Naive thymus-derived CD8-positive, alpha-beta T cell (primary cell): ENCODE data around the gene CHSY1. TPM values are rescaled to one million over a fixed set of nuclear protein-coding genes. Genes with fewer than 3 reads are reported as not detected.

Experiments used
- ATAC-seq, 2 donors: fragments of 150-1000 bp; cut with Tn5 transposase in 1 of 2; sonication (Bioruptor Pico), chemical (Tn5 transposase) in 1 of 2; 1 replicate in 1 of 2; 2 replicates in 1 of 2; pipeline ENCODE4 v1.10.0; 2021; ENCODE audit warnings: mild to moderate bottlenecking in 2 of 2, moderate library complexity in 2 of 2
- POLR2A ChIA-PET: fragments of 350-600 bp; sonication (Branson Sonifier 250); formaldehyde crosslinking; loops from one replicate; lab custom pipeline; 2021; ENCODE audit warnings: antibody characterized with exemption; lab: Charles Lee
- DNase-seq, 10 donors: peaks; one replicate each; pipeline versions ENCODE4 v3.0.0 to v3.0.0-alpha.2; 2020 to 2022
- H3K27ac Mint-ChIP-seq, 10 donors: one replicate each; pipeline ENCODE4 v1.8.0; 2020 to 2022; ENCODE audit warnings: mild to moderate bottlenecking in 10 of 10, mixed read lengths in 10 of 10, moderate library complexity in 4 of 10, inconsistent platforms in 1 of 10
- H3K27me3 Mint-ChIP-seq, 5 donors: one replicate each; pipeline ENCODE4 v1.8.0; 2021 to 2022; ENCODE audit warnings: mixed read lengths in 5 of 5
- H3K36me3 Mint-ChIP-seq, 3 donors: one replicate each; pipeline ENCODE4 v1.8.0; 2020 to 2022; ENCODE audit warnings: mixed read lengths in 3 of 3, mild to moderate bottlenecking in 2 of 3, inconsistent platforms in 1 of 3
- H3K4me1 Mint-ChIP-seq, 4 donors: one replicate each; pipeline ENCODE4 v1.8.0; 2021 to 2022; ENCODE audit warnings: mixed read lengths in 4 of 4
- H3K4me3 Mint-ChIP-seq, 10 donors: one replicate each; pipeline ENCODE4 v1.8.0; 2020 to 2022; ENCODE audit warnings: mild to moderate bottlenecking in 10 of 10, mixed read lengths in 10 of 10, moderate library complexity in 6 of 10, inconsistent platforms in 1 of 10
- H3K9me3 Mint-ChIP-seq, 9 donors: one replicate each; pipeline ENCODE4 v1.8.0; 2020 to 2022; ENCODE audit warnings: mixed read lengths in 9 of 9, mild to moderate bottlenecking in 3 of 9, inconsistent platforms in 1 of 9, moderate library complexity in 1 of 9
- polyA plus RNA-seq, 3 donors: library from polyadenylated mRNA; unstranded; fragments of 300-500 nt; fragmentation: Illumina TruSeq; gene quantifications; one replicate each; pipeline ENCODE4 v1.2.3, GENCODE V29; 2021
- total RNA-seq, 8 experiments: library from RNA in 2 of 8; stranded (reverse) in 2 of 8; gene quantifications; one replicate each; pipeline ENCODE4 v1.2.3 and lab custom pipeline; 2021 to 2026

CHSY1 gene
- total and polyA plus RNA-seq, 5 experiments from 2014 or later = 0.96 to 12.9 (median 1.7) TPM

DNA sequence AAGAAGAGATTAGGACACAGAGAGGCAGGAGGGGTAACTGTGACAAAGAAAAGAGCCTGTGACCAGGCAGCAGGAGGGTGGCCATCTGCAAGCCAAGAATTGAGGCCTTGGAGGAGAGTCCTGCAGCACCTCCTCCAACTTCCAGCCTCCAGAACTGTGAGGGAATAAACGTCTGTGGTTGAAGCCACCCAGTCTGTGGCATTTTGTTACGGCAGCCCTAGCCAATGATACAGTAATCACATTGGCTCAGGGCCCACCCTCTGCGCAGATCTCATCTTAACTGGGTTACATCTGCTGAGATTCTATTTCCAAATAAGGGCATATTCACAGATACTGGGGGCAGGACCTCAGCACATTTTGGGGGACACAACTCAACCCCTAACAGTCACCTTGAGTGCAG, 14.2 kb upstream of the CHSY1 start:
- ATAC-seq = no peak
- no peak overlapping the region for H3K4me3 Mint-ChIP-seq
- peaks cover 0 to 2% (median 0%) of the 10 kb centered on the region in 5 donors for H3K27me3 Mint-ChIP-seq
- POLR2A ChIA-PET = no interaction called here
- peaks cover 0 to 2% (median 0%) of the 10 kb centered on the region in 4 donors for H3K4me1 Mint-ChIP-seq
- H3K36me3 Mint-ChIP-seq = peaks cover 0 to 18% (median 3%) of the 10 kb centered on the region in 3 donors
- peak overlapping the region in 3 of 10 donors; percentile 29 to 66 (median 43) for H3K27ac Mint-ChIP-seq
- DNase-seq = no peak
- H3K9me3 Mint-ChIP-seq = no peaks in the 10 kb centered on the region

DNA sequence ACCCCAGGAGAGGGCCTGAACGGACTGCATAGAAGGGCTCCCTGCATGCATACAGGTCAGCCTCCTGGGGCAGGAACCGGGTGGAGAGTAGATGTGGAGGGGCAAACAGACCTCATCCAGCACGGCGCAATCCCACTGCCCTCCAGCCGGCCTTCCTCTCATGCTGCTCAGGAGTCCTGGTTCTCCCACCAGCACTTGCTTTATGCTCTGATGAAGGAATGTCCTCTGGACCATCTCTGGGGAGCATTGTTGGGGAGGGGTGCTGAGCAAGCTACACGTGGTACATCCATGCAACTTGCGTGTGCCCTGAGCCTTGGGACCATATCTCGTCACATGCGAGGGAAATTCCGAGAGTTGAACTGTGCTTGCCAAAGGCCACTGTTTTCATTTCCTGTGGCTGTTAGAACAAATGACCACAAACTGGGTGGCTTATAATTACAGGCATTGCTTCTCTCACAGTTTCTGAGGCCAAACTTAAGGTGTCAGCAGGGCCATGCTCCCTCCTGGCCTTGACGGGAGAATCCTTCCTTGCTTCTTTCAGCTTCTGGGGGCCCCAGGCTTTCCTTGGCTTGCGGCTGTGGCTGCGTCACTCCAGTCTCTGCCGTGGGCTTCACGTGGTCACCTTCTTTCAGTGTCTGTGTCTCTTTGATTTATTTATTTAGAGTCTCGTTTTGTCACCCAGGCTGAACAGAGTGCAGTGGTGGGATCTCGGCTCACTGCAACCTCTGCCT, 13.2 kb upstream of the CHSY1 start:
- peak overlapping the region in 2 of 10 donors; percentile 43 to 66 for H3K27ac Mint-ChIP-seq

DNA sequence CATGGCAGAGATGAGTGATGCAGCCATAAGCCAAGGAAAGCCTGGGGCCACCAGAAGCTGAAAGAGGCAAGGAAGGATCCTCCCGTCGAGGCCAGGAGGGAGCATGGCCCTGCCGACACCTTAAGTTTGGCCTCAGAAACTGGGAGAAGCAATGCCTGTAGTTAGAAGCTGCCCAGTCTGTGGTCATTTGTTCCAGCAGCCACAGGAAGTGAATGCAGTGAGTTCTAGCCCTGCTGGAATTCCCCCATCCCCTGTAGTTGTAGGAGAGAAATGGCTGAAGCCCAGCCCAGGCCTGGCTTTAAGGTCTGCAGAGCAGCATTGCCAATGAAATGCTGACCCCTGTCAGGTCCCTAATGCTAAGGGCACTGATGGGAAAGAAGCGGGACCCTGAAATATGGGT, 12.2 kb upstream of the CHSY1 start:
- POLR2A ChIA-PET = no interaction called here
- H3K4me3 Mint-ChIP-seq = no peak overlapping the region
- H3K4me1 Mint-ChIP-seq = peaks cover 0 to 2% (median 0%) of the 10 kb centered on the region in 4 donors
- DNase-seq = no peak
- no peak overlapping the region for H3K27ac Mint-ChIP-seq
- H3K36me3 Mint-ChIP-seq = peaks cover 0 to 3% (median 0%) of the 10 kb centered on the region in 3 donors
- H3K9me3 Mint-ChIP-seq = no peaks in the 10 kb centered on the region
- peaks cover 0 to 12% (median 3%) of the 10 kb centered on the region in 5 donors for H3K27me3 Mint-ChIP-seq
- ATAC-seq = no peak

More for the DNA sequence above, 13.2 kb upstream of the CHSY1 start:
- Mint-ChIP-seq H3K36me3 (peaks cover 0 to 14% (median 0%) of the 10 kb centered on the region in 3 donors), H3K9me3 (no peaks in the 10 kb centered on the region), H3K4me1 (peaks cover 0 to 2% (median 0%) of the 10 kb centered on the region in 4 donors), H3K27me3 (peaks cover 0 to 4% (median 0%) of the 10 kb centered on the region in 5 donors), H3K4me3 (no peak overlapping the region)
- ATAC-seq (no peak), DNase-seq (no peak)
- POLR2A ChIA-PET = interaction anchor here (0.9 kb wide), 1 partner anchor 150 kb away, joined by 4 read pairs; no protein-coding TSS in a partner anchor

DNA sequence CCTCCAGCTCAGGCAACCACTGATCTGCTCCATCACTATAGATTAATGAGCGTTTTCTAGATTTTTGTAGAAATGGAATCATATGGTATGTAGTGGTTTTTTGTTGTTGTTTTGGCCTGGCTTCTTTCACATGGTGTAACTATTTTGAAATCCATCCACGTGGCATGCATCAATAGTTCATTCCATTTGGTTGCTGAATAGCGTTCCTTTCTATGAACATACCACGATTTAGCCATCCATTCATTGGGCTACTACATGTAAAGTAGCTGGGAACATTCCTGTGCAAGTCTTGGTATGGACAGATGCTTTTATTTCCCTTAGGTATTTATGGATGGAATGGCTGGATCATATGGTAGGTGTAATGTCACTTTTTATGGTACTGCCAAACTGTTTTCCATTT, 10.7 kb upstream of the CHSY1 start:
- peaks cover 2 to 5% (median 3%) of the 10 kb centered on the region in 4 donors for H3K4me1 Mint-ChIP-seq
- POLR2A ChIA-PET = no interaction called here

DNA sequence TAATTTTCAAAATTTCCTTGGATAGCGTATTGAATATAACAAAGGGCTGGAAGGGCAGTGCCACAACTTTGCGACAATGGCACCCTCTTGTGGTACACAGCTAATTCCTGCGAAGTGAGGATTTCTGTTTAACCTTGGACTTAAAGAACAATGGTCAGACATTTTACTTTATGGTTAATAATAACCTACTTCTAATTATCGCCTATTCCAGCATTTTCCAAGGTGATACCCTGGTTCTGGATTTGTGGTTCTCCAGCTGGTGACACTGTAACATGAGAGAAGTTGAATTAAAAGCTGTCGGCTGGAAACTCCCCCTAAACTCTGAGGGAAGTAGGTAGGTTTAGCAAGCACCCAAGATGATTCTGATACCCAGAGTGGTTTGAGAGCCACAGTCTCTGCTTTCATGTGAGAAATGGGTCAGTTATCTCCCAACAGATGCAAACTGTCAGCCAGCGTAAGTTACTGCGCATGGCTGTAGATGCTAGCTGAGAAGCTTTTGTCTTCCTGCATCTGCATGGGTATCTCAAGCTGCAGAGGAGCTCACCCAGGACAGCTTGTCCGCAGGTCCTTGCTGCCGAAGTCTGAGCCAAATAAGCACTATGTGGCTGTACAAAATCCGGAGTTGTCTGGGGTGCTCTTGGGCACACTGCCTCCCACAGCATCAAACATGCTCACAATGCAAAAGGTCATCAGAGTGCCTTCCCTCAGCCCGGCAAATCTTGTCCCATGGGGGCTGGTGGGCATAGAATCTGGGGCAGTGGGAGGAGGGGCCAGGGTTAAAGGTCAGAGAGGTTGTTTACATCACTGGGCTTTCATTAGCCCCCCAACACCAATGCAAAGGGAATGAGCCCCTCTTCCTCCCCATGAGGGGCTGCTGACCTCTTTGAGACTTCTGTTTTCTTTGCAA, 6.6 kb upstream of the CHSY1 start:
- peak overlapping the region in 1 of 10 donors; percentile 9 for H3K27ac Mint-ChIP-seq
- DNase-seq (peak; percentile 25 to 71 (median 51)), ATAC-seq (peak; percentile 53 to 76)
- no peaks in the 10 kb centered on the region for H3K9me3 Mint-ChIP-seq
- peaks cover 2 to 5% (median 4%) of the 10 kb centered on the region in 4 donors for H3K4me1 Mint-ChIP-seq
- no peaks in the 10 kb centered on the region for H3K36me3 Mint-ChIP-seq
- no peak overlapping the region for H3K4me3 Mint-ChIP-seq
- POLR2A ChIA-PET = interaction anchor here (0.5 to 1.6 kb wide), 4 partner anchors 168 to 243 kb away, joined by 3 to 5 read pairs (median 4); no protein-coding TSS in a partner anchor
- peaks cover 0 to 13% (median 6%) of the 10 kb centered on the region in 5 donors for H3K27me3 Mint-ChIP-seq

More for the DNA sequence above, 10.7 kb upstream of the CHSY1 start:
- Mint-ChIP-seq H3K4me3 (no peak overlapping the region), H3K36me3 (no peaks in the 10 kb centered on the region), H3K27ac (no peak overlapping the region), H3K27me3 (peaks cover 0 to 13% (median 6%) of the 10 kb centered on the region in 5 donors), H3K9me3 (no peaks in the 10 kb centered on the region)
- ATAC-seq = no peak
- DNase-seq = no peak

DNA sequence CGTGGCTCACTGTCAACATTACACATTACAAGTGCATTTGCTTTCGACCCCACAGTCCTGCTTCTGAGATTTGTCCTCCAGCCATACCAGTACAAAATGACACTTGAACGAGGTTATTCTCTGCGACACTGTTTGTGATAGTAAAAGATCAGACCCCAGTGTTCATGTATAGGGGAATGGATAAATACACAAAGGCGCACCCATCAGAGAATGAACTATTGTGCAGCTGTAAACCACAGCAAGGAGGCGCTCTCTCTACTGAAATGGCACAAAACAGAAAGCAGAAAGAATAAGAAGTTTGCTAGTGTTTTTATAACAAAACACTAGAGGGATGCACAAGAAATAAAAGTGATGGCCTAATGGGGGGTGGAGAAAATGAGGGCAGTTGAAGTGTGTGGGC, 4.9 kb upstream of the CHSY1 start:
- no peak for ATAC-seq
- Mint-ChIP-seq H3K27me3 (peaks cover 0 to 13% (median 3%) of the 10 kb centered on the region in 5 donors), H3K4me3 (no peak overlapping the region), H3K27ac (no peak overlapping the region), H3K4me1 (peaks cover 3 to 13% (median 11%) of the 10 kb centered on the region in 4 donors), H3K36me3 (no peaks in the 10 kb centered on the region), H3K9me3 (no peaks in the 10 kb centered on the region)
- POLR2A ChIA-PET = no interaction called here
- DNase-seq = no peak

DNA sequence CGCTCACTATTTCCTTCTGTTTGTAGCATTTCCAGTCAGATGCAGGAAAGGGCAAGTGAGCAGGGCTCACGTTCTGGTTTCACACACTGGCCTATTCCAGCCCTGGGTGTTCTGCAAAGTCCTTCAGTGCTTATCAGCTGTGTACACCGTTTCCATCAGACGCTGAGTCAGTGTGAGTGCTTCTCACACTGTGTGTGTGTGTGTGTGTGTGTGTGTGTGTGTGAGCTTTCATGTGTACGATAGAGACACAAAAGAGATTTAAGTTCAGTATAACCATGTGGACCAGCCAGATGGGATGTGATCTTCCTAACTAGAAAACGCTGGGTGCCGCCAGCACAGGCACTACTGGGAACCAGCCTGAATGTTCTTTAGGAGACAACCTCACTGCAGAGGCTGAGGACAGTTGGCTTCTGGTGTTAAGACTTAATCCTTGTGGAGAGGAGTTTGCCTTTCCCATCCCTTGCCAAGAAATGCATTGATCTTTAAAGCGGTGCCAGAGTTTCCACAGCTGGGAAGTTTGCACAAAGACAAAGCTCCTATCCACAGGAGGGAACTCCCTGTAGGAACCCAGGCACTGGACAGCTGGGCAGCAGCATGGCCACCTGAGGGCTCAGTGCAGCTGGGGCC, 3.9 kb upstream of the CHSY1 start:
- Mint-ChIP-seq H3K4me3 (no peak overlapping the region), H3K4me1 (peaks cover 3 to 14% (median 11%) of the 10 kb centered on the region in 4 donors), H3K36me3 (no peaks in the 10 kb centered on the region), H3K27ac (no peak overlapping the region), H3K9me3 (no peaks in the 10 kb centered on the region), H3K27me3 (peaks cover 0 to 11% (median 3%) of the 10 kb centered on the region in 5 donors)
- POLR2A ChIA-PET = no interaction called here
- ATAC-seq (no peak), DNase-seq (no peak)

DNA sequence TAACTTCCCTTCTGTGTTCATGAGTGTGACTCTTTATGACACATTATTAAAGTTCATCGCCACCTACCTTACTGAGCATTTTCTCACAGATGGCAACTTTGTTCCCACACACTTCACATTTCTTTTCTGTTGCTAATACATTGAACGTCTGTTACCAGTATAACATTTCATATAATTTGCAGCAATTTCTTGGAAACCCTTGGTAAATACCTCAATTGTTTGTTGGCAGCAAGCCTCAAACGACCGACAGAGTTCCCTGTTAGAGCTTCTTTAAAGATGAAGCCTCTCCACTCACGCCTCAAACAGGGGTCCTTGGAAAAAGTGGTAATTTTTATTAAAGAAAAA, 3.2 kb upstream of the CHSY1 start:
- no peak for ATAC-seq
- peaks cover 0 to 3% (median 0%) of the 10 kb centered on the region in 3 donors for H3K36me3 Mint-ChIP-seq
- no peak for DNase-seq
- H3K4me1 Mint-ChIP-seq = peaks cover 9 to 21% (median 19%) of the 10 kb centered on the region in 4 donors
- no peak overlapping the region for H3K27ac Mint-ChIP-seq
- no peak overlapping the region for H3K4me3 Mint-ChIP-seq
- no peaks in the 10 kb centered on the region for H3K9me3 Mint-ChIP-seq
- peaks cover 0 to 8% (median 2%) of the 10 kb centered on the region in 5 donors for H3K27me3 Mint-ChIP-seq
- POLR2A ChIA-PET = no interaction called here

DNA sequence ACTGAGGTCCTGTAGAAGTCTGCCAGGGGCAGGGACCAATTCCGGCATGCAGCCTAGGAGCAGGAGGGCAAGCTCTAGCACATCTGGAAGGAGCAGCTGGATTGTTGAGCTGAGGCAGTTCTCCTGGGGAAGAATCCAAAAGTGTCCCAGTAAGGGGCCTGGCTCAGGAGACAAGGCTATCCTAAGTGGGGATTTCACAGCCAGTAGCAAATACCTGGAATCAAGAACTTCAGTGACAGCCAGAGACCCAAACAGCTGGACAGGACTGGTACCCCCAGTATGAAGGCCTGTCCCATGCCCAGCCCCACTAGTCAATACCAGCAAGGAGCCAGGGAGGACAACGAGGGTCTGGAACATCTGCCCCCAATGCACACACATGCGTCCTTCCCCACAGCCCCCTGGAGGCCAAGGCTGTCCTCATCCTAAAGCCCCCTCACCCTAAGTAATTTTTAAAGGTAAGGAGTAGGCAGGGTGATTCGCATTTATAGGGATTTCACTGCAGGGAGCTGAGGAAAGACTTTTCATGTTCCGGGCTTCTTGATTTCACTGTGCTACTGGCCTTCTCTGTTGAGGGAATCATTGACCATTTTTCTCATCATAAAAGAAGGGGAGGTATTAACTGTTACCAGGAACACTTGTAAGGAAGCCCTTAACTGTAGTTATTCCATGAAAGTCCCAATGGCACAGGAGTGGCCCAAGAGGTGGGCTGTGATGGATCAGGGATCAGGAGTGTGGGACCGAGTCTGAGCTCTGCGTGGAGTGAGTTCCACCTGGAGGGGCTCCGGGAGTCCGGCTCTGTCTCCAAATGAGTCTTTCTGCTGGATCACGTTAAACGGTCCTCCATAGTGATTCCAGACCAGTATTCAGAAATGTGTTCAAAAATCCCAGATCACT, 2.6 kb upstream of the CHSY1 start:
- Mint-ChIP-seq H3K27me3 (peaks cover 0 to 5% (median 2%) of the 10 kb centered on the region in 5 donors), H3K4me3 (no peak overlapping the region), H3K27ac (no peak overlapping the region), H3K4me1 (peaks cover 11 to 27% (median 25%) of the 10 kb centered on the region in 4 donors), H3K9me3 (no peaks in the 10 kb centered on the region), H3K36me3 (peaks cover 0 to 5% (median 0%) of the 10 kb centered on the region in 3 donors)
- DNase-seq (no peak), ATAC-seq (no peak)
- POLR2A ChIA-PET = interaction anchor here (4.3 kb wide), 1 partner anchor 12 kb away, joined by 33 read pairs; no protein-coding TSS in a partner anchor

DNA sequence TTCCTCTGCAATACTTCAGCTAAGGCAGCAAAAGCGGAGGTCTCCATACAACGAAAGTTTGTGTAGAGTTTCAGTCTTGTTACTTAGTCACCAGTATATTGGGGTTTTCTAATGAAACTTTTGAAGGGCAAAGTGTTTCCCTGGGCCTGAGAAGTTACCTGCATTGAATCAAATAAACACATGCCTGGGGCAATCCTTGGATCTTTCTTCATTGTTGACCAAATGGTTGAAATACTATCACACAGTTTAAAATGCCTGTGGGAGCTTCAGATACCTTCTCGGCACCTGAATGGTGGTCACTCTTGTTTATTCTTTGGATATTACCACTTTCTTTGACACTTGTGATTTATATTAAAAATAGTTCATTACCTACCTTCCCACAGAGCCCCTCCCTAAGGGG, 988 bp upstream of the CHSY1 start:
- Mint-ChIP-seq H3K9me3 (no peaks in the 10 kb centered on the region), H3K4me1 (peaks cover 10 to 39% (median 31%) of the 10 kb centered on the region in 4 donors), H3K36me3 (peaks cover 0 to 7% (median 0%) of the 10 kb centered on the region in 3 donors), H3K4me3 (peak overlapping the region; percentile 90 to 96 (median 96)), H3K27ac (peak overlapping the region; percentile 61 to 96 (median 90)), H3K27me3 (no peaks in the 10 kb centered on the region)
- POLR2A ChIA-PET = interaction anchor here (2.5 to 4.3 kb wide), 2 partner anchors 11 to 42 kb away, joined by 20 to 33 read pairs; partner anchors contain the start of gene SNRPA1
- DNase-seq (no peak), ATAC-seq (no peak)
